H1 (cell line): Measurements from ENCODE around the gene SEMA3F. TPM values are rescaled to one million over a fixed set of nuclear protein-coding genes. Genes with fewer than 3 reads are reported as not detected.

Source experiments
- ATF2 ChIP-seq: IDR thresholded peaks from 2 replicates; pipeline ENCODE4 v1.6.1; 2012; ENCODE audit warnings: low read length, inconsistent platforms
- ATF3 ChIP-seq: IDR thresholded peaks from 2 replicates; pipeline ENCODE4 v1.6.1; 2011; ENCODE audit warnings: low read depth, mild to moderate bottlenecking, low read length; ENCODE audit not compliant: insufficient read depth
- BCL11A ChIP-seq, 2 experiments: IDR thresholded peaks; one replicate each; pipeline ENCODE4 v1.6.1; 2011; ENCODE audit warnings: low read depth in 2 of 2, low read length in 2 of 2, mild to moderate bottlenecking in 2 of 2
- BRCA1 ChIP-seq: IDR thresholded peaks from 2 replicates; pipeline ENCODE4 v1.6.1; 2012; ENCODE audit warnings: low read depth, low read length, improper control_type of control experiment
- CBX8 ChIP-seq: fragments of 300-800, 300-1000 bp; sonication (generic); IDR thresholded peaks from 2 replicates; pipeline ENCODE4 v1.7.1; 2016; ENCODE audit warnings: low read depth, low read length, borderline replicate concordance
- CHD1 ChIP-seq: IDR thresholded peaks from 2 replicates; pipeline ENCODE4 v1.6.1; 2012; ENCODE audit warnings: low read depth, low read length, improper control_type of control experiment
- CHD2 ChIP-seq: IDR thresholded peaks from 2 replicates; pipeline ENCODE4 v1.6.1; 2012; ENCODE audit warnings: low read length, improper control_type of control experiment
- CREB1 ChIP-seq: IDR thresholded peaks from 2 replicates; pipeline ENCODE4 v1.6.1; 2012; ENCODE audit warnings: inconsistent platforms
- CTCF ChIP-seq, 3 experiments: IDR thresholded peaks; 1 replicate in 2 of 3; 2 replicates in 1 of 3; pipeline versions ENCODE4 v1.5.1 to v1.6.1; 2011; ENCODE audit warnings: low read length in 3 of 3, mild to moderate bottlenecking in 3 of 3, inconsistent platforms in 2 of 3, low read depth in 1 of 3, moderate library complexity in 1 of 3; ENCODE audit not compliant: insufficient read depth in 1 of 3; ENCODE audit errors: control extremely low read depth in 1 of 3
- EZH2 ChIP-seq: fragments of 200-600 bp; sonication (generic); IDR thresholded peaks from 2 replicates; pipeline ENCODE4 v1.7.1; 2012; ENCODE audit warnings: low read depth, mild to moderate bottlenecking, moderate library complexity, low read length, inconsistent platforms; ENCODE audit not compliant: severe bottlenecking
- GABPA ChIP-seq: IDR thresholded peaks from 2 replicates; pipeline ENCODE4 v1.6.1; 2011; ENCODE audit warnings: mild to moderate bottlenecking, low read length, moderate library complexity, borderline replicate concordance; ENCODE audit not compliant: insufficient read depth
- GTF2F1 ChIP-seq: IDR thresholded peaks from 2 replicates; pipeline ENCODE4 v1.6.1; 2012; ENCODE audit warnings: low read depth, low read length, improper control_type of control experiment, borderline replicate concordance
- KDM4A ChIP-seq: IDR thresholded peaks from one replicate; pipeline ENCODE4 v1.7.1; 2012; ENCODE audit warnings: low read depth, mild to moderate bottlenecking, moderate library complexity, low read length, inconsistent platforms; ENCODE audit not compliant: severe bottlenecking
- NRF1 ChIP-seq: IDR thresholded peaks from 2 replicates; pipeline ENCODE4 v1.6.1; 2011; ENCODE audit warnings: mild to moderate bottlenecking, low read depth, low read length, improper control_type of control experiment
- PHF8 ChIP-seq: fragments of 200-600 bp; sonication (generic); conservative IDR thresholded peaks from 2 replicates; pipeline ENCODE4 v1.7.1; 2012; ENCODE audit warnings: low read depth, mild to moderate bottlenecking, inconsistent platforms, low read length, moderate library complexity
- POLR2A ChIP-seq, 2 experiments: IDR thresholded peaks; 1 replicate in 1 of 2; 2 replicates in 1 of 2; pipeline ENCODE4 v1.6.1; 2011; ENCODE audit warnings: low read depth in 2 of 2, low read length in 2 of 2, mild to moderate bottlenecking in 2 of 2; ENCODE audit errors: control extremely low read depth in 1 of 2
- RFX5 ChIP-seq: IDR thresholded peaks from 2 replicates; pipeline ENCODE4 v1.6.1; 2011; ENCODE audit warnings: low read depth, low read length, improper control_type of control experiment, borderline replicate concordance
- SIN3A ChIP-seq, 2 experiments: IDR thresholded peaks in 1 of 2; conservative IDR thresholded peaks in 1 of 2; 2 replicates each; pipeline ENCODE4 v1.6.1; 2011 to 2012; ENCODE audit warnings: low read length in 2 of 2, improper control_type of control experiment in 1 of 2, low read depth in 1 of 2, mild to moderate bottlenecking in 1 of 2
- ZNF274 ChIP-seq: IDR thresholded peaks from 2 replicates; pipeline ENCODE4 v1.7.0; 2012; ENCODE audit warnings: low read length, borderline replicate concordance; ENCODE audit errors: extremely low read depth
- polyA plus RNA-seq, 7 experiments: library from polyadenylated mRNA; depleted of rRNA in 3 of 7; stranded (reverse) in 5 of 7; unstranded in 2 of 7; fragments of >200 nt in 5 of 7; fragments of 200-250 nt in 2 of 7; gene quantifications; 1 replicate in 5 of 7; 2 replicates in 1 of 7; 4 replicates in 1 of 7; pipeline versions ENCODE4 v1.2.1 to v1.2.3, GENCODE V29; 2011 to 2013; ENCODE audit warnings: missing spikeins in 2 of 7, mixed read lengths in 2 of 7
- total RNA-seq: library from RNA; stranded (reverse); fragmentation: NEBNext Ultra II Directional; extraction: Animal tissue kit (Norgen Biotek cat#: 25700); gene quantifications from 2 replicates; pipeline ENCODE4 v1.2.1, GENCODE V29; 2021

SEMA3F gene
- total and polyA plus RNA-seq, 2 of the 8 experiments (the other 6 are each of a cell fraction or from before 2014, with no cell fraction given): 20.3 to 37.0 TPM

GRCh38 chr3:50194128-50194902 lies 39.2 kb downstream of the SEMA3F start (continued):
- peak in 2 of 3 experiments; percentile 92 to 97; a peak in 3 of 4 replicates for TF ChIP-seq CTCF (IDR thresholded peaks at IDR 0.05; ENCODE audit: control extremely low read depth in 1 of 3, insufficient read depth in 1 of 3, low read depth in 1 of 3, low read length in 3 of 3)
- TF ChIP-seq NRF1: no peak
- no peak for TF ChIP-seq GABPA
- TF ChIP-seq CBX8: no peak
- TF ChIP-seq KDM4A: peak; percentile 45
- peak; percentile 61 for TF ChIP-seq CREB1
- TF ChIP-seq PHF8: no peak
- TF ChIP-seq ZNF274: no peak
- TF ChIP-seq BCL11A (IDR thresholded peaks at IDR 0.05; ENCODE audit: low read depth in 2 of 2, low read length in 2 of 2): no peak
- no peak for TF ChIP-seq EZH2
- TF ChIP-seq GTF2F1: no peak
- TF ChIP-seq BRCA1: no peak
- no peak for TF ChIP-seq CHD1
- TF ChIP-seq ATF2: no peak
- no peak for TF ChIP-seq CHD2
- TF ChIP-seq POLR2A (IDR thresholded peaks at IDR 0.05; ENCODE audit: control extremely low read depth in 1 of 2, low read depth in 2 of 2, low read length in 2 of 2): no peak
- TF ChIP-seq ATF3: no peak
- no peak for TF ChIP-seq RFX5
- peak in 1 of 2 experiments; percentile 47; a peak in 1 of 4 replicates for TF ChIP-seq SIN3A (conservative IDR thresholded peaks at IDR 0.05 in 1 of 2, IDR thresholded peaks at IDR 0.05 in 1 of 2; ENCODE audit: low read depth in 1 of 2, low read length in 2 of 2)
